A172 (cell line): Measurements from ENCODE around the gene NPNT. TPM values are rescaled to one million over a fixed set of nuclear protein-coding genes. Genes with fewer than 3 reads are reported as not detected.
"Not testable (repeated sequence)": the region's sequence is repeated elsewhere in the genome, so short reads cannot be mapped to it uniquely, and the experiment has no call there.

Experiments used
- DNase-seq: peaks from one replicate; pipeline ENCODE4 v3.0.0-alpha.2; 2015; ENCODE audit warnings: low spot score
- total RNA-seq: library from RNA; depleted of rRNA; stranded (reverse); fragments of >200 nt; shearing (Covaris generic); gene quantifications from 2 replicates; pipeline ENCODE4 v1.2.3, GENCODE V29; 2014; rRNA removed

The NPNT gene
- 0.29 TPM in 1 of 2 replicates, not detected in the other for total RNA-seq

- DNase-seq = peak; percentile 4
Observed at GRCh38 chr4:105894660-105895582, at the start of gene NPNT. Gene NPNT, plus strand, starts transcription at chr4:105895471. Its CDS starts 182 bp downstream, at chr4:105895653.

GRCh38 chr4:105845559-105845958 is 49.7 kb upstream of the NPNT start:
- DNase-seq = no peak

GRCh38 chr4:105848359-105848758 is 46.9 kb upstream of the NPNT start:
- not testable (repeated sequence) for DNase-seq

GRCh38 chr4:105851196-105851595 is 44.1 kb upstream of the NPNT start:
- DNase-seq = no peak

GRCh38 chr4:105852230-105852629 is 43.0 kb upstream of the NPNT start:
- not testable (repeated sequence) for DNase-seq

- no peak for DNase-seq
Observed at GRCh38 chr4:105858466-105859040, 36.7 kb upstream of the NPNT start.

GRCh38 chr4:105859233-105859632 is 36.0 kb upstream of the NPNT start:
- DNase-seq = peak; percentile 69

GRCh38 chr4:105870963-105871362 is 24.3 kb upstream of the NPNT start:
- no peak for DNase-seq

GRCh38 chr4:105871997-105872396 is 23.3 kb upstream of the NPNT start:
- no peak for DNase-seq

- no peak for DNase-seq
Observed at GRCh38 chr4:105875233-105875632, 20.0 kb upstream of the NPNT start.

GRCh38 chr4:105878668-105879067 is 16.6 kb upstream of the NPNT start:
- no peak for DNase-seq

- no peak for DNase-seq
Observed at GRCh38 chr4:105887508-105887907, 7.8 kb upstream of the NPNT start.

GRCh38 chr4:105895583-105896460 is 551 bp downstream of the NPNT start:
- DNase-seq = no peak

GRCh38 chr4:105896461-105896942 is 1.2 kb downstream of the NPNT start:
- no peak for DNase-seq

GRCh38 chr4:105896984-105897775 is 1.9 kb downstream of the NPNT start:
- no peak for DNase-seq

GRCh38 chr4:105900541-105900940 is 5.3 kb downstream of the NPNT start:
- no peak for DNase-seq

- DNase-seq = no peak
Observed at GRCh38 chr4:105902550-105903262, 7.4 kb downstream of the NPNT start.

- no peak for DNase-seq
Observed at GRCh38 chr4:105909787-105910281, 14.6 kb downstream of the NPNT start.

GRCh38 chr4:105911426-105911825 is 16.2 kb downstream of the NPNT start:
- no peak for DNase-seq

- no peak for DNase-seq
Observed at GRCh38 chr4:105912633-105913032, 17.4 kb downstream of the NPNT start.
